GM23248 (cell line): Measurements from ENCODE around the gene ULBP1.

ENCODE experiments used
- EZH2 ChIP-seq: fragments of 200-600 bp; sonication (generic); IDR thresholded peaks from 2 replicates; pipeline ENCODE4 v1.6.1; 2018; ENCODE audit warnings: antibody characterized with exemption, mild to moderate bottlenecking; ENCODE audit not compliant: insufficient read depth, poor library complexity, severe bottlenecking
- EZH2phosphoT487 ChIP-seq: fragments of 200-600 bp; sonication (generic); IDR thresholded peaks from 2 replicates; pipeline ENCODE4 v1.6.1; 2018; ENCODE audit warnings: antibody characterized with exemption, moderate library complexity, mild to moderate bottlenecking, low read depth; ENCODE audit not compliant: insufficient read depth

GRCh38 chr6:149969635-149970034, 5.9 kb downstream of the ULBP1 start:
- TF ChIP-seq EZH2: no peak
- no peak for TF ChIP-seq EZH2phosphoT487
